GM12801 (cell line): ENCODE results near the gene FUCA2.

ENCODE experiments used
- TF ChIP-seq, protein P1 (sequence below): IDR thresholded peaks from one replicate; pipeline ENCODE4 v1.5.1; 2011; ENCODE audit warnings: control low read depth; ENCODE audit not compliant: insufficient read length; ENCODE audit errors: extremely low read depth

Gene FUCA2

DNA sequence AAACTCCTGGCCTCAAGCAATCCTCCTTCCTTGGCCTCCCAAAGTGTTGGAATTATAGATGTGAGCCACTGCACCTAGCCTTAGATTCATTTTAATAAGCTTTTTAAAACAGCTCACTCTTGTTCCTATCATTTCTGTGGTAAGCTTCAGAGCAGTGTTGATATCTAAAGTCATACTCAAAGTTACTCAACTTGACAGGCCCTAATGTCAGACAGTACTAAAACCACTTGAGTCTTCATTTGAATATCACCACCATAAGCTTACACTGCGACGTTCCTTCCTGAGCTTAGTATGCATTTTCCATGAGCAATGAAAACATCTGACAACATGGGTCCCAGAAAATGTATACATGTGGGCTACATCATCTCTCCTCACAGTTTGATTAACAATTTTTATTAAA, 6.0 kb downstream of the FUCA2 start:
- TF ChIP-seq, protein P1, sequence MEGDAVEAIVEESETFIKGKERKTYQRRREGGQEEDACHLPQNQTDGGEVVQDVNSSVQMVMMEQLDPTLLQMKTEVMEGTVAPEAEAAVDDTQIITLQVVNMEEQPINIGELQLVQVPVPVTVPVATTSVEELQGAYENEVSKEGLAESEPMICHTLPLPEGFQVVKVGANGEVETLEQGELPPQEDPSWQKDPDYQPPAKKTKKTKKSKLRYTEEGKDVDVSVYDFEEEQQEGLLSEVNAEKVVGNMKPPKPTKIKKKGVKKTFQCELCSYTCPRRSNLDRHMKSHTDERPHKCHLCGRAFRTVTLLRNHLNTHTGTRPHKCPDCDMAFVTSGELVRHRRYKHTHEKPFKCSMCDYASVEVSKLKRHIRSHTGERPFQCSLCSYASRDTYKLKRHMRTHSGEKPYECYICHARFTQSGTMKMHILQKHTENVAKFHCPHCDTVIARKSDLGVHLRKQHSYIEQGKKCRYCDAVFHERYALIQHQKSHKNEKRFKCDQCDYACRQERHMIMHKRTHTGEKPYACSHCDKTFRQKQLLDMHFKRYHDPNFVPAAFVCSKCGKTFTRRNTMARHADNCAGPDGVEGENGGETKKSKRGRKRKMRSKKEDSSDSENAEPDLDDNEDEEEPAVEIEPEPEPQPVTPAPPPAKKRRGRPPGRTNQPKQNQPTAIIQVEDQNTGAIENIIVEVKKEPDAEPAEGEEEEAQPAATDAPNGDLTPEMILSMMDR: no peak

DNA sequence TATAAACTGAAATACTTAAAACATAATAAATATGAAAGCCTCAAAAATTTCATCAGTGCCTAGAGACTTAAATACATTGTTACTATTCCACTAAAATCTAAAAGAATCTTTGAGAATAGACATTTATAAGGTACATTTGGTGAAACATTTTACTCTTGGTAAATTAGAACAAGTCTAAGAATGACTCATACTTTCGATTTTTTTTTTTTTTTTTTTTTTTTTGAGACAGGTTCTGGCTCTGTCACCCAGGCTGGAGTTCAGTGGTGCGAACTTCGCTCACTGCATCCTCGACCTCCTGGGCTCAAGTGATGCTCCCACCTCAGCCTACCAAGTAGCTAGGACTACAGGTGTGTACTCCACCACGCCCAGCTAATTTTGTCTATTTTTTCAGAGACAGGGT, 6.4 kb downstream of the FUCA2 start:
- TF ChIP-seq, protein P1: no peak

DNA sequence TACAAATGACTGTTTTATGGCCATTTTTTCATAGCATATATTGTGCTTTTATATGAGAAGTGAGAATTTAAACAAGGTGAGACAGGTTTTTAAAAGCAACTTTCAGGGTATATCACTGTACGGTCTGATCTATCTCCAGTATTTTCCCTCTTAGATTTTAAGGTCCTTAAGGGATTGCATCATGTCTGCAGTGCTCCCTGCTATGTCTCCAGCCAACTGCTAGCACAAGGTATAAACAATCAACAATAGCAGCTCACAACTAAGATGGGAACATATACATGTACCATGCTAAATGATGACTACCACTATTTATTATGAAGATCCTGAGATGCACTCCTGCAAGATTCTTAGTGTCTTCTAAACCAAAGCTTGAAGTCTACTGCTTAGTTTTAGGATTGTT, 7.2 kb downstream of the FUCA2 start:
- TF ChIP-seq, protein P1: no peak

DNA sequence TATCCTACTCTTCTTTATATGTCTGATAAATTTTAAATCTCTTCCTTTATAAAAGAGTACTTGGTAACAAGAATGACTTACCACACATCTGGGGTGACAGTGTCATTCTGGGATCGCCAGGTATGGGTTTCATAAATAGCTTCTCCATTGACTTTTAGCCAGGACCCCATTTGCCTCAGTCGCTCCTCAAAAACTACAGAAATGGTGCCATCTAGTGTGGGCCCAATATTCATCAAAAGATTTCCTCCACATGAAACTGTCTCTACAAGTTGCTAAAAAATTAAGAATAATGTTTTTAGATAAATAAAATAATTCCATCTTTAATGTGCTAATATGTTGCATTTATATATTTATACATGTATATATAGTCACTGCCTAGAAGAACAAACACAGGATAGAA, 9.7 kb downstream of the FUCA2 start:
- TF ChIP-seq, protein P1: no peak

DNA sequence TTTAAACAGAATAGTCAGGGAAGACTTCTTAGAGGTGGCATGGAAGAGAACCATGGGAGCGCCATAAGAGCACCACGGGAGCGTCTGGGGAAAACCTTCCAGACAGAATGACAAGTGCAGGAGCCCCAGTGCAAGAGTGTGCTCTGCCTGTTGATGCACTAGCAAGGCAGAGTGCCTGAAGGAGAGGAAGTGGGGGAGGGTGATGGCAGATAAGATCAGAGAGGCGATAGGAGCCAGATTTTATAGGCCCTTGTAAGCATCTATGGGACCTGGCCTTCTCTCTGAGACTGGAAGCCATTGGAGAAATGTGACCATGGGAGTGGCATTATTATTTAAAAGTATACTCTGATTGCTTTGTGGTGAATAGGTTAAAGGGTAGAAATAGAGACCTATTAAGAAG, 13.1 kb downstream of the FUCA2 start:
- TF ChIP-seq, protein P1: no peak

DNA sequence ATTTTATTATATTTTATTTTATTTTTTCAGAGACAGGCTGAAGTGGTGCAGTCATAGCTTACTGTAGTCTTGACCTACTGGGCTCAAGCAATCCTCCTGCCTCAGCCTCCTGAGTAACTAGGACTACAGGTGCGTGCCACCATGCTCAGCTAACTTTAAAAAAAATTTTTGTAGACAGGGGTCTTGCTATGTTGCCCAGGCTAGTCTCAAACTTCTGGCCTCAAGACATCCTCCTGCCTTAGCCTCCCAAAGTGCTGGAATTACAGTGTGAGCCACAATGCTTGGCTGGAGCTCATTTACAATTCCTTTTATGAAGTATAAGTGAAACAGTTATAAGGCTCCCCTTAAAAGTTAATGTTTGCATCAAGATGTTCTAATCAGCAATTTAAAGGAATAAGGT, 14.5 kb downstream of the FUCA2 start:
- TF ChIP-seq, protein P1: no peak

DNA sequence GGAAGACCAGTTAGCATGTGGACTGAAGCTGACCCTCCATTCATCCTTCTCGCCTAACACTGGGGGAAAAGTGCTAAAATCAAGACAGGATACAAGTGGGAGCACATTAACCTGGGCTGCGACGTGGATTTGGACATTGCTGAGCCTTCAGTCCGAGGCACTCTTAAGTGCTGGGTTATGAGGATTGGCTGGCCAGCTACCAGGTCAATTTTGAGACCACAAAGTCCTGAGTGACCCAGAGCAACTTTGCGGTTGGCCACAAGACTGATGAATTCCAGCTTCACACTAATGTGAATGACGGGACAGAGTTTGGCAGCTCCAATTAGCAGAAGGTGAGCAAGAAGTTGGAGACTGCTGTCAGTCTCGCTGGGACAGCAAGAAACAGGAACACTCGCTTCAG, 20.7 kb downstream of the FUCA2 start:
- TF ChIP-seq, protein P1: no peak

DNA sequence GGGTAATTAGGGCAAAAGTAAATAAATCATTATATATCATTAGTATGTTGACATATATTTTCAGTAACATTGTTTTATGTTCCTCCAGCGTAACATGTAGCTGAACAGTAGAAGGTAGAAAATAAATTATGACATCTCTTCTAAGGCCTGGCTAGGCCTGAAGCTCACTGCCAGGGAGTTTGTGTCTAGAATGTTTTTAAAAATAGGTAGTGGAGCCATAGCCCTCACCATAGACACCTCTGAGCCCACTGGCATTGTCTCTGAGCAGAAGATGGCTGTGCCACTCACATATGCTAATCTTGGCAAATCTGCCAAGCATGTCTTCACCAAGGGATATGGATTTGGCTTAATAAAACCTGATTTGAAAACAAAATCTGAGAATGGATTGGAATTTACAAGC, 21.3 kb downstream of the FUCA2 start:
- TF ChIP-seq, protein P1: no peak
